Gastrocnemius medialis (tissue), 4 donors: ENCODE data around the gene RTN4RL1.

ENCODE experiments used
- CTCF ChIP-seq, 5 experiments: fragments of 450-650 bp in 3 of 5; fragments of 200-600 bp in 2 of 5; sonication (generic) in 2 of 5; IDR thresholded peaks in 4 of 5; conservative IDR thresholded peaks in 1 of 5; 1 replicate in 4 of 5; 2 replicates in 1 of 5; pipeline ENCODE4 v1.5.1; 2016 to 2019; ENCODE audit warnings: antibody characterized with exemption in 5 of 5, mild to moderate bottlenecking in 3 of 5, moderate library complexity in 3 of 5
- POLR2A ChIP-seq, 2 donors: fragments of 450-650 bp; IDR thresholded peaks; one replicate each; pipeline ENCODE4 v1.6.1; 2017; ENCODE audit warnings: antibody characterized with exemption in 2 of 2, mild to moderate bottlenecking in 2 of 2, moderate library complexity in 2 of 2

GRCh38 chr17:2012499-2012898 is 12.6 kb downstream of the RTN4RL1 start:
- no peak for TF ChIP-seq CTCF (IDR thresholded peaks at IDR 0.05 in 4 of 5, conservative IDR thresholded peaks at IDR 0.05 in 1 of 5)
- TF ChIP-seq POLR2A (IDR thresholded peaks at IDR 0.05) = no peak
